Neural cell (in vitro differentiated cells): Measurements from ENCODE around the gene MAPK1. TPM values are rescaled to one million over a fixed set of nuclear protein-coding genes. Genes with fewer than 3 reads are reported as not detected.

Source experiments
- H2AFZ ChIP-seq: fragments of 200-600, 300-800 bp; sonication (generic), shearing (Covaris generic); 2 replicates; pipeline ENCODE4 v1.6.0; 2014; ENCODE audit warnings: low read depth, mild to moderate bottlenecking, antibody characterized with exemption, low read length, moderate library complexity
- H3F3A ChIP-seq: fragments of 200-600 bp; shearing (Covaris generic); 2 replicates; pipeline ENCODE4 v1.6.1; 2016; ENCODE audit warnings: mild to moderate bottlenecking, moderate library complexity, mixed read lengths, antibody characterized with exemption, low read length; ENCODE audit not compliant: insufficient read depth, poor library complexity, severe bottlenecking
- H3K27ac ChIP-seq: fragments of 200-600, 300-800 bp; sonication (generic), shearing (Covaris generic); 2 replicates; pipeline ENCODE4 v1.5.1; 2014; ENCODE audit warnings: mild to moderate bottlenecking, low read length, moderate library complexity
- H3K27me3 ChIP-seq: fragments of 300-800, 200-600 bp; sonication (generic), shearing (Covaris generic); 2 replicates; pipeline ENCODE4 v1.6.0; 2014; ENCODE audit warnings: mild to moderate bottlenecking, low read depth, low read length, moderate library complexity; ENCODE audit not compliant: insufficient read depth
- H3K36me3 ChIP-seq: fragments of 300-800, 200-600 bp; sonication (generic), shearing (Covaris generic); 2 replicates; pipeline ENCODE4 v1.5.1; 2014; ENCODE audit warnings: mild to moderate bottlenecking, antibody characterized with exemption, low read length, moderate library complexity; ENCODE audit not compliant: insufficient read depth
- H3K4me2 ChIP-seq: fragments of 300-800, 200-600 bp; sonication (generic), shearing (Covaris generic); 2 replicates; pipeline ENCODE4 v1.6.0; 2014; ENCODE audit warnings: mild to moderate bottlenecking, low read length
- H3K4me3 ChIP-seq: fragments of 300-800, 200-600 bp; sonication (generic), shearing (Covaris generic); 2 replicates; pipeline ENCODE4 v1.5.1; 2014; ENCODE audit warnings: mild to moderate bottlenecking, low read length, moderate library complexity
- H3K79me2 ChIP-seq: fragments of 200-600 bp; shearing (Covaris generic); replicated peaks from 2 replicates; pipeline ENCODE4 v1.6.0; 2014; ENCODE audit warnings: mild to moderate bottlenecking, low read length, moderate library complexity; ENCODE audit not compliant: insufficient read depth
- H3K9ac ChIP-seq: fragments of 300-800, 200-600 bp; sonication (generic), shearing (Covaris generic); 2 replicates; pipeline ENCODE4 v1.6.1; 2016; ENCODE audit warnings: mild to moderate bottlenecking, low read length, mixed read lengths
- H3K9me2 ChIP-seq: fragments of 200-600 bp; shearing (Covaris generic); 2 replicates; pipeline ENCODE4 v1.6.1; 2016; ENCODE audit warnings: mild to moderate bottlenecking, low read length, mixed read lengths; ENCODE audit not compliant: insufficient read depth
- H3K9me3 ChIP-seq: fragments of 200-600, 300-800 bp; sonication (generic), shearing (Covaris generic); 2 replicates; pipeline ENCODE4 v1.6.1; 2016; ENCODE audit warnings: mild to moderate bottlenecking, mixed run types, low read length, moderate library complexity, mixed read lengths
- H4K20me1 ChIP-seq: fragments of 200-600 bp; shearing (Covaris generic); 2 replicates; pipeline ENCODE4 v1.6.1; 2016; ENCODE audit warnings: mild to moderate bottlenecking, mixed run types; ENCODE audit not compliant: insufficient read depth
- CTCF ChIP-seq: fragments of 450-650 bp; IDR thresholded peaks from 2 replicates; pipeline ENCODE4 v1.5.1; 2014; ENCODE audit warnings: antibody characterized with exemption, mild to moderate bottlenecking, moderate library complexity; ENCODE audit not compliant: poor library complexity, severe bottlenecking
- EP300 ChIP-seq: fragments of 450-650 bp; conservative IDR thresholded peaks from 2 replicates; pipeline ENCODE4 v1.6.1; 2014; ENCODE audit warnings: antibody characterized with exemption, mild to moderate bottlenecking, moderate library complexity; ENCODE audit not compliant: poor library complexity, severe bottlenecking
- EZH2 ChIP-seq: fragments of 200-600, 300-800 bp; shearing (Covaris generic), sonication (generic); IDR thresholded peaks from 2 replicates; pipeline ENCODE4 v1.6.1; 2014; ENCODE audit warnings: antibody characterized with exemption, low read length, borderline replicate concordance, mild to moderate bottlenecking; ENCODE audit not compliant: insufficient read depth, poor library complexity, severe bottlenecking
- MXI1 ChIP-seq: fragments of 450-650 bp; conservative IDR thresholded peaks from 2 replicates; pipeline ENCODE4 v1.6.1; 2014; ENCODE audit warnings: antibody characterized with exemption, mild to moderate bottlenecking; ENCODE audit not compliant: poor library complexity, severe bottlenecking
- POLR2AphosphoS5 ChIP-seq: IDR thresholded peaks from 2 replicates; pipeline ENCODE4 v1.6.1; 2012
- RAD21 ChIP-seq: fragments of 450-650 bp; conservative IDR thresholded peaks from 2 replicates; pipeline ENCODE4 v1.6.1; 2014; ENCODE audit warnings: antibody characterized with exemption, mild to moderate bottlenecking, moderate library complexity
- REST ChIP-seq: IDR thresholded peaks from 2 replicates; pipeline ENCODE4 v1.6.1; 2012; ENCODE audit warnings: borderline replicate concordance
- SMC3 ChIP-seq: fragments of 450-650 bp; conservative IDR thresholded peaks from 2 replicates; pipeline ENCODE4 v1.6.1; 2014; ENCODE audit warnings: antibody characterized with exemption, mild to moderate bottlenecking, moderate library complexity; ENCODE audit not compliant: poor library complexity
- TAF1 ChIP-seq: IDR thresholded peaks from 2 replicates; pipeline ENCODE4 v1.6.1; 2012; ENCODE audit warnings: low read depth
- polyA plus RNA-seq: library from polyadenylated mRNA; depleted of rRNA; stranded (reverse); fragments of >200 nt; gene quantifications from 2 replicates; pipeline ENCODE4 v1.2.3, GENCODE V29; 2014

Gene MAPK1
- polyA plus RNA-seq, 1 donor from 2014 or later, result 43.3 TPM

GRCh38 chr22:21766691-21767462 lies 100.6 kb downstream of the MAPK1 start:
- Histone ChIP-seq H3K9me3 (no peaks in the 10 kb centered on the region), H3K4me3 (no peak overlapping the region), H3F3A (no peaks in the 10 kb centered on the region), H3K9me2 (no peaks in the 10 kb centered on the region), H3K27me3 (no peaks in the 10 kb centered on the region), H3K4me2 (no peak overlapping the region), H3K9ac (no peak overlapping the region), H3K27ac (no peak overlapping the region), H3K79me2 (no peaks in the 10 kb centered on the region), H2AFZ (no peak overlapping the region), H3K36me3 (peaks cover 14% of the 10 kb centered on the region), H4K20me1 (no peaks in the 10 kb centered on the region)
- no peak for TF ChIP-seq REST
- no peak for TF ChIP-seq POLR2AphosphoS5
- no peak for TF ChIP-seq EP300
- no peak for TF ChIP-seq MXI1
- TF ChIP-seq RAD21, result no peak
- TF ChIP-seq CTCF, result no peak
- TF ChIP-seq EZH2, result no peak
- no peak for TF ChIP-seq TAF1
- TF ChIP-seq SMC3, result no peak

- H3K9ac ChIP-seq, result no peak overlapping the region
- no peaks in the 10 kb centered on the region for H3F3A ChIP-seq
- no peaks in the 10 kb centered on the region for H4K20me1 ChIP-seq
- peaks cover 9% of the 10 kb centered on the region for H3K36me3 ChIP-seq
- H3K4me2 ChIP-seq, result no peak overlapping the region
- no peaks in the 10 kb centered on the region for H3K9me3 ChIP-seq
- TF ChIP-seq EP300 (no peak), MXI1 (no peak), REST (no peak), SMC3 (no peak), POLR2AphosphoS5 (no peak), RAD21 (no peak), CTCF (no peak), TAF1 (no peak)
- no peaks in the 10 kb centered on the region for H3K79me2 ChIP-seq
- no peaks in the 10 kb centered on the region for H3K27me3 ChIP-seq
- no peak overlapping the region for H3K27ac ChIP-seq
- no peaks in the 10 kb centered on the region for H3K9me2 ChIP-seq
- no peak overlapping the region for H2AFZ ChIP-seq
- no peak overlapping the region for H3K4me3 ChIP-seq
These were observed 101.4 kb downstream of the MAPK1 start for GRCh38 chr22:21765909-21766529.
